ENCODE data around the gene ATG16L2. TPM values are rescaled to one million over a fixed set of nuclear protein-coding genes. Genes with fewer than 3 reads are reported as not detected.

Gene ATG16L2
- total and polyA plus RNA-seq, 9 of the 15 experiments (the other 6 are each of a cell fraction or from before 2014, with no cell fraction given), result 0.18 to 11.2 (median 6.2) TPM

GRCh38 chr11:72821920-72822799 is 7.9 kb downstream of the ATG16L2 start (continued):
- TF ChIP-seq ZNF318 (IDR thresholded peaks at IDR 0.05; ENCODE audit: borderline replicate concordance in 1 of 2, low read depth in 1 of 2) (no peak), HDGF (IDR thresholded peaks at IDR 0.05) (no peak), SMAD2 (IDR thresholded peaks at IDR 0.05; ENCODE audit: low read depth, low read length) (no peak), SNRNP70 (optimal IDR thresholded peaks at IDR 0.05; ENCODE audit: low read depth, low read length) (no peak), RFX7 (CRISPR knock-in tag; IDR thresholded peaks at IDR 0.05) (no peak), NCOA4 (IDR thresholded peaks at IDR 0.05; ENCODE audit: partially characterized antibody) (no peak), SRF (CRISPR knock-in tag; IDR thresholded peaks at IDR 0.05) (no peak; a peak in 1 of 4 replicates), ZNF143 (CRISPR knock-in tag; IDR thresholded peaks at IDR 0.05) (no peak), BACH1 (tag; IDR thresholded peaks at IDR 0.05) (no peak), TBL1XR1 (IDR thresholded peaks at IDR 0.05; ENCODE audit: low read length in 2 of 2) (no peak), ZKSCAN1 (IDR thresholded peaks at IDR 0.05; ENCODE audit: low read depth, low read length) (no peak), ZNF551 (CRISPR knock-in tag; IDR thresholded peaks at IDR 0.05) (no peak), ZBTB1 (CRISPR knock-in tag; IDR thresholded peaks at IDR 0.05; ENCODE audit: borderline replicate concordance, low read depth) (no peak; the same call in 1 of the 2 replicates), THAP12 (CRISPR knock-in tag; IDR thresholded peaks at IDR 0.05) (peak; percentile 57; the same call in 1 of the 2 replicates), NUFIP1 (IDR thresholded peaks at IDR 0.05; ENCODE audit: partially characterized antibody) (no peak)
- TF ChIP-seq, protein P1, sequence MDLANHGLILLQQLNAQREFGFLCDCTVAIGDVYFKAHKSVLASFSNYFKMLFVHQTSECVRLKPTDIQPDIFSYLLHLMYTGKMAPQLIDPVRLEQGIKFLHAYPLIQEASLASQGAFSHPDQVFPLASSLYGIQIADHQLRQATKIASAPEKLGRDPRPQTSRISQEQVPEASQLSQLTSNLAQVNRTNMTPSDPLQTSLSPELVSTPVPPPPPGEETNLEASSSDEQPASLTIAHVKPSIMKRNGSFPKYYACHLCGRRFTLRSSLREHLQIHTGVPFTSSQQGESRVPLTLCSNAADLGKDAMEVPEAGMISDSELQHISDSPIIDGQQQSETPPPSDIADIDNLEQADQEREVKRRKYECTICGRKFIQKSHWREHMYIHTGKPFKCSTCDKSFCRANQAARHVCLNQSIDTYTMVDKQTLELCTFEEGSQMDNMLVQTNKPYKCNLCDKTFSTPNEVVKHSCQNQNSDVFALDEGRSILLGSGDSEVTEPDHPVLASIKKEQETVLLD (IDR thresholded peaks at IDR 0.05), result no peak

Measured in K562 (cell line).